ENCODE measurements around the gene DIP2C.
"Not testable (repeated sequence)": the region's sequence is repeated elsewhere in the genome, so short reads cannot be mapped to it uniquely, and the experiment has no call there.

The DIP2C gene

DNA sequence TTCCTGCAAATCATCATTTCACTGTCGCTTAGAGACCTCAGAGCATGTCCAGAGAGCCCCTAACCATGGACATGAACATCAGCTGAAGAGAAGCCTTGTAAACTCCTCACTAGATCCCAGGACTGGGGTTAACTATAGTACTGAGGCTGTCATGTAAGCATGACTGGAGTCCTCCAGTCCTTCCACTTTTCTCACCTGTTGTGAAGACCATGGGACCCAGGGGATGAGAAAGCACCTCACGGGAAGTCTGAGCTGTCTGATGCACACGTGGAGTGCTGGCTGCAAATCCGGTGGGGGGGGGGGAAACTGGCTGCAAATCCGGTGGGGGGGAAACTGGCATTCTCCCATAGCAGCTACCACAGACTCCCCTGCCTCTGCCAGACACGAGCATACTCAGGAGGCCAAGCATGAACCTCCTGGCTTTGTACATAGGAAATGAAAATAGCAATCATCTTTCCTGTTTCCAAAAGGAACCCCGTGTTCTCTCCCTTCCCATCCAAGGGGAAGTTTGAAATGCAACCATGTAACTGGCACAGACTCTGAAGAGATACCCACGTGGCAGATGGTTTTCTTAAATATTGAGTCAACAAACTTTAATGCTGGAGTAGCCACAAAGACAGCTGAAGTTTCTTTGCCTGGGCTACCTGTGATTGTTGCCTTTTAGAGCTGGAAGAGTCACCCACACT lies 292.8 kb downstream of the DIP2C start:
- no peak overlapping the region for H3K4me3 ChIP-seq (ENCODE audit: low read depth, low read length)
- H3K27ac ChIP-seq: no peak overlapping the region
- no peaks in the 10 kb centered on the region for H3K36me3 ChIP-seq
- H3K9me3 ChIP-seq (ENCODE audit: severe bottlenecking): no peaks in the 10 kb centered on the region
- no peak for DNase-seq
- TF ChIP-seq, protein P1, sequence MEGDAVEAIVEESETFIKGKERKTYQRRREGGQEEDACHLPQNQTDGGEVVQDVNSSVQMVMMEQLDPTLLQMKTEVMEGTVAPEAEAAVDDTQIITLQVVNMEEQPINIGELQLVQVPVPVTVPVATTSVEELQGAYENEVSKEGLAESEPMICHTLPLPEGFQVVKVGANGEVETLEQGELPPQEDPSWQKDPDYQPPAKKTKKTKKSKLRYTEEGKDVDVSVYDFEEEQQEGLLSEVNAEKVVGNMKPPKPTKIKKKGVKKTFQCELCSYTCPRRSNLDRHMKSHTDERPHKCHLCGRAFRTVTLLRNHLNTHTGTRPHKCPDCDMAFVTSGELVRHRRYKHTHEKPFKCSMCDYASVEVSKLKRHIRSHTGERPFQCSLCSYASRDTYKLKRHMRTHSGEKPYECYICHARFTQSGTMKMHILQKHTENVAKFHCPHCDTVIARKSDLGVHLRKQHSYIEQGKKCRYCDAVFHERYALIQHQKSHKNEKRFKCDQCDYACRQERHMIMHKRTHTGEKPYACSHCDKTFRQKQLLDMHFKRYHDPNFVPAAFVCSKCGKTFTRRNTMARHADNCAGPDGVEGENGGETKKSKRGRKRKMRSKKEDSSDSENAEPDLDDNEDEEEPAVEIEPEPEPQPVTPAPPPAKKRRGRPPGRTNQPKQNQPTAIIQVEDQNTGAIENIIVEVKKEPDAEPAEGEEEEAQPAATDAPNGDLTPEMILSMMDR (IDR thresholded peaks at IDR 0.05; ENCODE audit: low read depth, low read length): no peak
- no peaks in the 10 kb centered on the region for H3K27me3 ChIP-seq (ENCODE audit: insufficient read depth, low read depth, severe bottlenecking)

DNA sequence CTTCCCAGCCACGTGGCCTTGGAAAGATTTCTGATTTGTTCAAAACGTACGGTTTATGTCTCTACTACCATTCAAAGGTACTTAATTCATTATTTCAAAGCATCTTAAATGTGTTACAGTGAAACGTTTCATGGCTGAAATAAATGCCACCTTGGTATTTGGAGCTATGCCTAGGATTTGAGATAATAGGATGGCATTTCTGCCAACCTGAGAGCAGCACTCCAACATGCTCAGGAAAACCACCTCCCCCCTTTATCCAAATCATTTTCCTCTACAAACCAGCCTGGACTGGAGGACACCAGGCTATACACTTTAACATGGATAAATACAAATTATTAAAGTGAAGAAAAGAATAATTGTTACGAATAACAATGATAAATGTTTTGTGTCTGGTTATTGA lies 293.4 kb downstream of the DIP2C start:
- Histone ChIP-seq H3K9me3 (ENCODE audit: severe bottlenecking) (no peaks in the 10 kb centered on the region), H3K27ac (no peak overlapping the region), H3K36me3 (no peaks in the 10 kb centered on the region), H3K4me3 (ENCODE audit: low read depth, low read length) (no peak overlapping the region), H3K27me3 (ENCODE audit: insufficient read depth, low read depth, severe bottlenecking) (no peaks in the 10 kb centered on the region)
- no peak for DNase-seq
- TF ChIP-seq, protein P1 (IDR thresholded peaks at IDR 0.05; ENCODE audit: low read depth, low read length): no peak

DNA sequence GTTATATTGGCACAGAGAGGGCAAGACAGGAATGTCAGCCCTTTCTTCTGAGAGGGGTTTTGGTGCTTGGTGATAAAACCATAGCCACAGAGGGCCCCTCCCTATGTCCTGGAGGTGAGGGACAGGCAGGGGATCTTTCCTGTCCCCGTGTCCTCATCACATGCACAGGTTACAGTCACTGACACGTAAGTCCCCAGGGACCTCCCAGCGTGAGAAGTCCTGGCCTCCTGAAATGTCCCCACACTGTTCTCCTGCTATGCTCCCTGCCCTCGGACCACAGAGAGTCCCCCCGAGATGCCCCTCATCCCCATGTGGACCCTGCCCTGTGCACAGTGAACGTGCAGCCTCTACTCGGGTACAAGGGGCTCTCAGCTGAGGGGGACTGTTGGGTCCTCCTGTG lies 293.8 kb downstream of the DIP2C start:
- H3K9me3 ChIP-seq (ENCODE audit: severe bottlenecking): no peaks in the 10 kb centered on the region
- H3K36me3 ChIP-seq: no peaks in the 10 kb centered on the region
- no peaks in the 10 kb centered on the region for H3K27me3 ChIP-seq (ENCODE audit: insufficient read depth, low read depth, severe bottlenecking)
- TF ChIP-seq, protein P1 (IDR thresholded peaks at IDR 0.05; ENCODE audit: low read depth, low read length): no peak
- no peak overlapping the region for H3K27ac ChIP-seq
- DNase-seq: no peak
- no peak overlapping the region for H3K4me3 ChIP-seq (ENCODE audit: low read depth, low read length)

DNA sequence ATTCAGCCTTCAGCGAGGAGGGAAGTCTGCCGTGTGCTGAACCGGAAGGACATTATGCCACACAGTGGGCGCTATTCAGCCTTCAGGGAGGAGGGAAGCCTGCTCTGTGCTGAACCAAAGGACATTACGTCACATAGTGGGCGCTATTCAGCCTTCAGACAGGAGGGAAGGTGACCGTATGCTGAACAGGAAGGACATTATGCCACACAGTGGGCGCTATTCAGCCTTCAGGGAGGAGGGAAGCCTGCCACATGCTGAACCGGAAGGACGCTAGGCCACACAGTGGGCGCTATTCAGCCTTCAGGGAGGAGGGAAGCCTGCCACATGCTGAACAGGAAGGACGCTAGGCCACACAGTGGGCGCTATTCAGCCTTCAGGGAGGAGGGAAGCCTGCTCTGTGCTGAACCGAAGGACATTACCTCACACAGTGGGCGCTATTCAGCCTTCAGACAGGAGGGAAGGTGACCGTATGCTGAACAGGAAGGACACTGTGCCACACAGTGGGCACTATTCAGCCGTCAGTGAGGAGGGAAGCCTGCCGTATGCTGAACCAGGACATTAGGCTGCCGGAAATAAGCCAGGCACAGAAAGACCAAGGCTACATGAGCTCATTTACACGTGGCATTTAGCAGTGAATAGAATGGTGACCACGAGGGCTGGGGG lies 294.9 kb downstream of the DIP2C start:
- not testable (repeated sequence) for DNase-seq; H3K27me3 ChIP-seq (ENCODE audit: insufficient read depth, low read depth, severe bottlenecking); H3K36me3 ChIP-seq; H3K9me3 ChIP-seq (ENCODE audit: severe bottlenecking); H3K4me3 ChIP-seq (ENCODE audit: low read depth, low read length); H3K27ac ChIP-seq

DNA sequence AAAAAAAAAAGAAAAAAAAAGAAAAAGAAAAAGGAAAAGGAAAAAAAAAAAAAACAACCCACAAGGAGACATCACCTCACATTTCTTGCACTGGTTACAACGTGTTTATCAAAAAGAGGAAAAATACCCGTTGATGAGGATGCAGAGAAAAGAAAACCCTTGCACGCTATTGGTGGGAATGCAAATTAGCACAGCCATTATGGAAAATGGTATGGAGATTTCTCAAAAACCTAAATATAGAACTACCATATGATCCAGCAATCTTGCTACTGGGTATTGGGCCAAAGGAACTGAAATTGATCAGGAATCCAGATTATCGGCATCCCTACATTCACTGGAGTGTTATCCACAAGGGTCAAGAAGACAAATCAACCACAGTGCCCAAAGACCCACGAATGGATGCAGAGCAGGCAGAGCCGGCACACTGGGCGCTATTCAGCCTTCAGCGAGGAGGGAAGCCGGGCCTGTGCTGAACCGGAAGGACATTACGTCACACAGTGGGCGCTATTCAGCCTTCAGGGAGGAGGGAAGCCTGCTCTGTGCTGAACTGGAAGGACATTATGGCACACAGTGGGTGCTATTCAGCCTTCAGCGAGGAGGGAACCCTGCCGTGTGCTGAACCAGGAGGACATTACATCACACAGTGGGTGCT lies 295.6 kb downstream of the DIP2C start:
- Histone ChIP-seq H3K36me3 (no peaks in the 10 kb centered on the region; the same call in 1 of the 2 replicates), H3K27ac (no peak overlapping the region), H3K27me3 (ENCODE audit: insufficient read depth, low read depth, severe bottlenecking) (no peaks in the 10 kb centered on the region), H3K4me3 (ENCODE audit: low read depth, low read length) (no peak overlapping the region), H3K9me3 (ENCODE audit: severe bottlenecking) (no peaks in the 10 kb centered on the region)
- no peak for DNase-seq
- TF ChIP-seq, protein P1 (IDR thresholded peaks at IDR 0.05; ENCODE audit: low read depth, low read length): no peak

DNA sequence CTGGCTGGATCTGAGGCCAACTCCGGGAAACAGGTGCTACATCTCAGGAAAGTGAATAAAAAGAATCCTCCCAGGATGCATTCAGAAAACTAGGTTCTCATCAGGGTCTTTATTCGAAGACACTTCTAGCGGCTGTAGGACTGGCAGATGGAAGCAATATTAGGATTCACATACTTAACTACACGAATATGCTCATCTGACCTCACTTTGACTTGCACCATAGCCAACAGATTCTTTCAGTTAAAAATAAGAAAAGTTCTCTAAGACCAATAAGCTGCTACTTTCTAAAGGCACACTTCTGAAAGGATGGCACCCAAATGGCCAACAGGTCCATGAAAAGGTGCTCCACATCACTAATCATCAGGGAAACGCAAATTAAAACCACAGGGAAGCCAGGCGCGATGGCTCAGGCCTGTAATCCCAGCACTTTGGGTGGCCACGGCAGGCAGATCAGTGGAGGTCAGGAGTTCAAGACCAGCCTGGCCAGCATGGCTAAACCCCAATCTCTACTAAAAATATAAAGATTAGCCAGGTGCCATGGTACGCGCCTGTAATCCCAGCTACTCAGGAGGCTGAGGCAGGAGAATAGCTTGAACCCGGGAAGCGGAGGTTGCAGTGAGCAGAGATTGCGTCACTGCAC lies 296.2 kb downstream of the DIP2C start:
- TF ChIP-seq, protein P1 (IDR thresholded peaks at IDR 0.05; ENCODE audit: low read depth, low read length): no peak
- no peaks in the 10 kb centered on the region for H3K27me3 ChIP-seq (ENCODE audit: insufficient read depth, low read depth, severe bottlenecking)
- no peak overlapping the region; the same call in 1 of the 2 replicates for H3K27ac ChIP-seq
- no peaks in the 10 kb centered on the region; the same call in 1 of the 2 replicates for H3K36me3 ChIP-seq
- no peak overlapping the region for H3K4me3 ChIP-seq (ENCODE audit: low read depth, low read length)
- no peaks in the 10 kb centered on the region for H3K9me3 ChIP-seq (ENCODE audit: severe bottlenecking)
- peak; percentile 49 for DNase-seq

Data from WERI-Rb-1 (cell line).